ENCODE measurements around the gene MATN1.

MATN1 gene

DNA sequence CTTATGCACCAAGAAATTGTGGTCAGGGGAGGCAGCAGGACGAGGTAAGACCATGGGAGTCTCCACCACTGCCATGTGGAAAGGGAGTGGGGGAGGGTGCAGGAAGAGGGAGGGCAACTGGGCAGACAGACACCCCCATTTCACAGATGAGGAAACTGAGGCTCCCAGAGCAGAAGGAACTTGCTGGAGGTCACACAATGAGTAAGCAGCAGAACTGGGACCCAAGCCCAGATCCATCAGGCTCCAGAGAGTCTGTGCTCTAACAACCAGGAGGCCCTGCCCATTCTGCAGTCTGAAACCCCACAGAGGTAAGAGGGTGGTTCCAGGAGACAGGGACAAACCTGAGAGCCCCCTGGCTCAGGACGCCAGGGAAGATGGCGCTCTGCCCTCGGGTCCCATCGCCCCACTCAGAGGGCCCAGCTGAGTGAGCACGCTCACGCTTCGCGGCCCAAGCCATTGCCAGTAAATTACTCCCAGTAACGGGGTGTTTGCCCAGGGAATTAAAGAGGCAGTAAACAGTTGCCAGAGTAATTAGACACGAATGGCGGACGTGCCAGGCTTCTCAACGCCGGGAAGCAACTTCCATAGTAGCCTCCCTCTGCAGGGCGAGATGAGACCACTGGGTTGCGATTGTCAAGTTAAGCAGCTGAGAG, 59.2 kb downstream of the MATN1 start:
- no peak overlapping the region for H4K12ac ChIP-seq (ENCODE audit: low read depth, low read length)
- H3K9me3 ChIP-seq (ENCODE audit: insufficient read depth, low read depth, low read length) = peaks cover 2% of the 10 kb centered on the region
- no peak overlapping the region for H3K4me2 ChIP-seq (ENCODE audit: low read length)
- no peak overlapping the region for H3K14ac ChIP-seq (ENCODE audit: low read length)
- DNase-seq = no peak
- no peak overlapping the region for H4K8ac ChIP-seq (ENCODE audit: low read depth, low read length)
- H2AFZ ChIP-seq (ENCODE audit: insufficient read depth, low read length, poor library complexity) = no peak overlapping the region
- no peaks in the 10 kb centered on the region for H3K4me1 ChIP-seq (ENCODE audit: control insufficient read depth in 1 of 2, insufficient read depth in 2 of 2, low read length in 2 of 2)
- no peak overlapping the region for H3K23ac ChIP-seq (ENCODE audit: low read length)
- H2BK12ac ChIP-seq (ENCODE audit: low read length) = no peak overlapping the region
- H3K27ac ChIP-seq (ENCODE audit: low read depth, low read length) = no peak overlapping the region
- no peak overlapping the region for H3K4ac ChIP-seq (ENCODE audit: low read depth, low read length)
- no peaks in the 10 kb centered on the region for H3K27me3 ChIP-seq (ENCODE audit: insufficient read depth, low read length)
- H2BK5ac ChIP-seq (ENCODE audit: low read depth, low read length, poor library complexity) = no peak overlapping the region
- H3K4me3 ChIP-seq (ENCODE audit: low read depth, low read length) = no peak overlapping the region
- WGBS (ENCODE audit: extremely low coverage, insufficient coverage, insufficient read length) = no CpG with 5 or more reads among the region's 17 CpGs
- H4K91ac ChIP-seq (ENCODE audit: low read depth, low read length) = no peak overlapping the region
- no peak overlapping the region for H3K18ac ChIP-seq (ENCODE audit: low read length)
- H3K36me3 ChIP-seq (ENCODE audit: control insufficient read depth in 1 of 2, insufficient read depth in 2 of 2, low read length in 2 of 2) = no peaks in the 10 kb centered on the region
- H3K79me1 ChIP-seq (ENCODE audit: low read length) = no peaks in the 10 kb centered on the region
- H2BK120ac ChIP-seq (ENCODE audit: insufficient read depth, low read length, poor library complexity) = no peak overlapping the region
- no peak overlapping the region for H2AK5ac ChIP-seq (ENCODE audit: low read length)
- H3K9ac ChIP-seq (ENCODE audit: low read length) = no peak overlapping the region
- no peaks in the 10 kb centered on the region for H3K79me2 ChIP-seq (ENCODE audit: control insufficient read depth, insufficient read depth, low read length, poor library complexity)

DNA sequence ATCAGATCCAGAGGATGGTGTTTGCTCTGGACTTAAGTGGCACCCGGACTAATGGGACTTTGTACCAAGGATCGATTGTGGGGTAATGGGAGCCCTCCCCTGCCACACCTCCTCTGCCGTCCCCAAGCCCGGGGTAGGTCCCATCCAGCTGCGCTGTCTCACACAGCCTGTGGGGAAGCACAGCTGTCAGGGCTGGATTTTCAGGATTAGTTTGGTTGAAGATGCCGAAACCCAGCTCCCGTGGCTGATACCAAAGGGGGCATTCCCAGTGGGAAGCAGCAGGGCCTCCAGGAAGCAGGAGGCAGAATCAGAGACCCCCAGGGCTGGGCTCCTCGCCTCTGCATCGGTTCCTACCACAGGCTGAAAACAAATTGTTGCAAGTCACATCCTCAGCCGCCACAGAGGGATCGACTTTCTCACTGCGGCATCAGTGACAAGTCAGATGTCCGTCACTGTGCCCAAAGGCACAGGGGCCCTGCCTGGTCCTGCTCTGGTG, 59.7 kb downstream of the MATN1 start:
- no peaks in the 10 kb centered on the region for H3K27me3 ChIP-seq (ENCODE audit: insufficient read depth, low read length)
- H4K91ac ChIP-seq (ENCODE audit: low read depth, low read length) = no peak overlapping the region
- H3K14ac ChIP-seq (ENCODE audit: low read length) = no peak overlapping the region
- H3K18ac ChIP-seq (ENCODE audit: low read length) = no peak overlapping the region
- no peak overlapping the region for H3K23ac ChIP-seq (ENCODE audit: low read length)
- H3K4ac ChIP-seq (ENCODE audit: low read depth, low read length) = no peak overlapping the region
- no peaks in the 10 kb centered on the region for H3K36me3 ChIP-seq (ENCODE audit: control insufficient read depth in 1 of 2, insufficient read depth in 2 of 2, low read length in 2 of 2)
- no peak overlapping the region for H2BK12ac ChIP-seq (ENCODE audit: low read length)
- no CpG with 5 or more reads among the region's 13 CpGs for WGBS (ENCODE audit: extremely low coverage, insufficient coverage, insufficient read length)
- H3K79me1 ChIP-seq (ENCODE audit: low read length) = no peaks in the 10 kb centered on the region
- H2BK5ac ChIP-seq (ENCODE audit: low read depth, low read length, poor library complexity) = no peak overlapping the region
- H3K4me2 ChIP-seq (ENCODE audit: low read length) = no peak overlapping the region
- H3K4me1 ChIP-seq (ENCODE audit: control insufficient read depth in 1 of 2, insufficient read depth in 2 of 2, low read length in 2 of 2) = no peaks in the 10 kb centered on the region
- H3K79me2 ChIP-seq (ENCODE audit: control insufficient read depth, insufficient read depth, low read length, poor library complexity) = no peaks in the 10 kb centered on the region
- H2AK5ac ChIP-seq (ENCODE audit: low read length) = no peak overlapping the region
- no peak overlapping the region for H2BK120ac ChIP-seq (ENCODE audit: insufficient read depth, low read length, poor library complexity)
- H2AFZ ChIP-seq (ENCODE audit: insufficient read depth, low read length, poor library complexity) = no peak overlapping the region
- H4K12ac ChIP-seq (ENCODE audit: low read depth, low read length) = no peak overlapping the region
- H3K9ac ChIP-seq (ENCODE audit: low read length) = no peak overlapping the region
- H4K8ac ChIP-seq (ENCODE audit: low read depth, low read length) = no peak overlapping the region
- peaks cover 2% of the 10 kb centered on the region for H3K9me3 ChIP-seq (ENCODE audit: insufficient read depth, low read depth, low read length)
- no peak overlapping the region for H3K27ac ChIP-seq (ENCODE audit: low read depth, low read length)
- DNase-seq = no peak
- H3K4me3 ChIP-seq (ENCODE audit: low read depth, low read length) = no peak overlapping the region

DNA sequence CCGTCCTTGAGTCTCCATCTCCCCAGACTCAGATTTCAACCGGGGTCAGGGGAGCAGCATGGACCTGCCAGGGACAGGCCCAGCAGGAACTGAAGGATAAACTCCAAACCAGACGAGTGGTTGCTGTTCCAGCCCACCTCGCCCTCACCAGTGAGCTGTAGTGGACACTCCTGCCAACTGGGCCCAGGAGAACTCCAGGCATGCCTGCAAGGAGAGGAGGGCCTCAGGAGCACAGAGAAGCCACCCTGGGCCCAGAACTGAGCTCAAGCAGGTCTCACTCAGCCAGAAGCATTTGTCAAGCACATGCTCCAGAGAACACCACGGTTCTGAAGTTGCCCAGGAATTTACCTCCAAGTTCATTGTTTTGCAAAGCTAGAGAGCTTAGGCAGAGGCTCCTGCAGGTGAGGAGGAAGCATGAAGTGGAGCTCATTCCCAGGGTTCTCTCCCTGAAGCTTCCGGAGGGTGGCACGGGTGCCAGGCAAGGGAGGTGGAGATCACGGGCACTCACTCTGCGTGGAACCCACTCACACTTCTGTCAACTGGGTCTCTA, 61.0 kb downstream of the MATN1 start:
- Histone ChIP-seq H3K79me1 (ENCODE audit: low read length) (no peaks in the 10 kb centered on the region), H3K27ac (ENCODE audit: low read depth, low read length) (no peak overlapping the region), H3K14ac (ENCODE audit: low read length) (no peak overlapping the region), H3K4me1 (ENCODE audit: control insufficient read depth in 1 of 2, insufficient read depth in 2 of 2, low read length in 2 of 2) (no peaks in the 10 kb centered on the region), H3K18ac (ENCODE audit: low read length) (no peak overlapping the region), H3K27me3 (ENCODE audit: insufficient read depth, low read length) (no peaks in the 10 kb centered on the region), H3K9ac (ENCODE audit: low read length) (no peak overlapping the region), H2AK5ac (ENCODE audit: low read length) (no peak overlapping the region), H3K4me3 (ENCODE audit: low read depth, low read length) (no peak overlapping the region), H3K4ac (ENCODE audit: low read depth, low read length) (no peak overlapping the region), H2BK120ac (ENCODE audit: insufficient read depth, low read length, poor library complexity) (no peak overlapping the region), H3K79me2 (ENCODE audit: control insufficient read depth, insufficient read depth, low read length, poor library complexity) (no peaks in the 10 kb centered on the region), H2BK12ac (ENCODE audit: low read length) (no peak overlapping the region), H2AFZ (ENCODE audit: insufficient read depth, low read length, poor library complexity) (no peak overlapping the region), H4K12ac (ENCODE audit: low read depth, low read length) (no peak overlapping the region), H2BK5ac (ENCODE audit: low read depth, low read length, poor library complexity) (no peak overlapping the region), H3K36me3 (ENCODE audit: control insufficient read depth in 1 of 2, insufficient read depth in 2 of 2, low read length in 2 of 2) (no peaks in the 10 kb centered on the region), H3K9me3 (ENCODE audit: insufficient read depth, low read depth, low read length) (peaks cover 2% of the 10 kb centered on the region), H4K8ac (ENCODE audit: low read depth, low read length) (no peak overlapping the region), H3K4me2 (ENCODE audit: low read length) (no peak overlapping the region), H3K23ac (ENCODE audit: low read length) (no peak overlapping the region), H4K91ac (ENCODE audit: low read depth, low read length) (no peak overlapping the region)
- no CpG with 5 or more reads among the region's 9 CpGs for WGBS (ENCODE audit: extremely low coverage, insufficient coverage, insufficient read length)
- DNase-seq = no peak

DNA sequence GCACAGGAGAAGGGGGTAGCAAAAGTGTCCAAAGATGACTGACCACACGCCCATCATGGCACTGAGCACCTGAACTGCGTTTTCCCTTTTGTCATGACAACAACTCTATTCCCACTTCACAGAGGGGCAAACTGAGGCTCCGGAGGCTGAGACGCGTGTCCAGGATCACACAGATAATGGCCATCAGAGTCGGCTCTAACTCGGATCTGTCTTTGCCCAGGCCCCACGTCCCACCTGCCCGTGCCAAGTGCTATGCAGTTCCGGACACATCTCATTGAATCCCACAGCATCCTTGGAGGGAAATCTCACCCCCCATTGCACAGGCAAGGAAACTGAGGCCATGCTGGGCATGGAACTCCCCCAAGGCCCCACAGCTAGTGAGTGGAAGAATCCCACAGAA, 62.1 kb downstream of the MATN1 start:
- H3K79me1 ChIP-seq (ENCODE audit: low read length) = no peaks in the 10 kb centered on the region
- no peak for DNase-seq
- no peak overlapping the region for H3K4me2 ChIP-seq (ENCODE audit: low read length)
- H3K9me3 ChIP-seq (ENCODE audit: insufficient read depth, low read depth, low read length) = peaks cover 2% of the 10 kb centered on the region
- H4K8ac ChIP-seq (ENCODE audit: low read depth, low read length) = no peak overlapping the region
- no peak overlapping the region for H2BK120ac ChIP-seq (ENCODE audit: insufficient read depth, low read length, poor library complexity)
- no peaks in the 10 kb centered on the region for H3K4me1 ChIP-seq (ENCODE audit: control insufficient read depth in 1 of 2, insufficient read depth in 2 of 2, low read length in 2 of 2)
- H3K23ac ChIP-seq (ENCODE audit: low read length) = no peak overlapping the region
- no peaks in the 10 kb centered on the region for H3K36me3 ChIP-seq (ENCODE audit: control insufficient read depth in 1 of 2, insufficient read depth in 2 of 2, low read length in 2 of 2)
- no peaks in the 10 kb centered on the region for H3K27me3 ChIP-seq (ENCODE audit: insufficient read depth, low read length)
- no peak overlapping the region for H3K9ac ChIP-seq (ENCODE audit: low read length)
- H4K12ac ChIP-seq (ENCODE audit: low read depth, low read length) = no peak overlapping the region
- WGBS (ENCODE audit: extremely low coverage, insufficient coverage, insufficient read length) = no CpG with 5 or more reads among the region's 10 CpGs
- no peak overlapping the region for H3K27ac ChIP-seq (ENCODE audit: low read depth, low read length)
- H2BK12ac ChIP-seq (ENCODE audit: low read length) = no peak overlapping the region
- no peaks in the 10 kb centered on the region for H3K79me2 ChIP-seq (ENCODE audit: control insufficient read depth, insufficient read depth, low read length, poor library complexity)
- no peak overlapping the region for H3K18ac ChIP-seq (ENCODE audit: low read length)
- no peak overlapping the region for H3K4ac ChIP-seq (ENCODE audit: low read depth, low read length)
- H2BK5ac ChIP-seq (ENCODE audit: low read depth, low read length, poor library complexity) = no peak overlapping the region
- H3K4me3 ChIP-seq (ENCODE audit: low read depth, low read length) = no peak overlapping the region
- no peak overlapping the region for H2AFZ ChIP-seq (ENCODE audit: insufficient read depth, low read length, poor library complexity)
- no peak overlapping the region for H4K91ac ChIP-seq (ENCODE audit: low read depth, low read length)
- no peak overlapping the region for H2AK5ac ChIP-seq (ENCODE audit: low read length)
- no peak overlapping the region for H3K14ac ChIP-seq (ENCODE audit: low read length)

All from trophoblast cell (in vitro differentiated cells and primary cell).